ENCODE results near the gene WNK1. TPM values are rescaled to one million over a fixed set of nuclear protein-coding genes. Genes with fewer than 3 reads are reported as not detected.

The WNK1 gene
- total RNA-seq, 2 donors from 2014 or later, result 110 to 145 TPM

- H3K9me3 Mint-ChIP-seq, result no peaks in the 10 kb centered on the region
- H3K36me3 Mint-ChIP-seq, result peaks cover 5 to 17% of the 10 kb centered on the region in 2 donors
- no peak for ATAC-seq
- DNase-seq (ENCODE audit: low spot score in 2 of 2), result no peak
- peak overlapping the region in 1 of 2 donors; percentile 88 for H3K27ac Mint-ChIP-seq
Observed at GRCh38 chr12:851913-852312, 99.5 kb downstream of the WNK1 start.

- Mint-ChIP-seq H3K9me3 (no peaks in the 10 kb centered on the region), H3K27ac (no peak overlapping the region), H3K36me3 (peaks cover 5 to 25% of the 10 kb centered on the region in 2 donors)
- ATAC-seq (no peak), DNase-seq (ENCODE audit: low spot score in 2 of 2) (no peak)
Observed at GRCh38 chr12:852864-853263, 100.5 kb downstream of the WNK1 start.

GRCh38 chr12:857611-858010 lies 105.2 kb downstream of the WNK1 start:
- ATAC-seq (no peak), DNase-seq (ENCODE audit: low spot score in 2 of 2) (no peak)
- H3K27ac Mint-ChIP-seq, result peak overlapping the region; percentile 43 to 71
- H3K9me3 Mint-ChIP-seq, result no peaks in the 10 kb centered on the region
- peaks cover 5 to 24% of the 10 kb centered on the region in 2 donors for H3K36me3 Mint-ChIP-seq

GRCh38 chr12:862303-862911 lies 110.0 kb downstream of the WNK1 start:
- ATAC-seq, result no peak
- no peak for DNase-seq (ENCODE audit: low spot score in 2 of 2)
- H3K9me3 Mint-ChIP-seq, result no peaks in the 10 kb centered on the region
- H3K27ac Mint-ChIP-seq, result peak overlapping the region in 1 of 2 donors; percentile 0
- peaks cover 5 to 16% of the 10 kb centered on the region in 2 donors for H3K36me3 Mint-ChIP-seq

GRCh38 chr12:863285-863684 lies 110.9 kb downstream of the WNK1 start:
- H3K36me3 Mint-ChIP-seq, result peaks cover 5 to 17% of the 10 kb centered on the region in 2 donors

GRCh38 chr12:865614-866013 lies 113.2 kb downstream of the WNK1 start:
- DNase-seq (ENCODE audit: low spot score in 2 of 2), result no peak
- Mint-ChIP-seq H3K36me3 (peaks cover 5 to 17% of the 10 kb centered on the region in 2 donors), H3K9me3 (no peaks in the 10 kb centered on the region), H3K27ac (no peak overlapping the region)
- no peak for ATAC-seq

More at GRCh38 chr12:863285-863684, 110.9 kb downstream of the WNK1 start:
- no peak overlapping the region for H3K27ac Mint-ChIP-seq
- no peak for DNase-seq (ENCODE audit: low spot score in 2 of 2)
- H3K9me3 Mint-ChIP-seq, result no peaks in the 10 kb centered on the region
- ATAC-seq, result no peak

GRCh38 chr12:867905-868304 lies 115.5 kb downstream of the WNK1 start:
- Mint-ChIP-seq H3K9me3 (no peaks in the 10 kb centered on the region), H3K36me3 (peaks cover 0 to 5% of the 10 kb centered on the region in 2 donors), H3K27ac (peak overlapping the region in 1 of 2 donors; percentile 65)
- no peak for ATAC-seq
- DNase-seq (ENCODE audit: low spot score in 2 of 2), result no peak

GRCh38 chr12:868722-869121 lies 116.3 kb downstream of the WNK1 start:
- Mint-ChIP-seq H3K9me3 (no peaks in the 10 kb centered on the region), H3K27ac (no peak overlapping the region), H3K36me3 (peaks cover 0 to 5% of the 10 kb centered on the region in 2 donors)

GRCh38 chr12:870378-870777 lies 118.0 kb downstream of the WNK1 start:
- peak; percentile 34 to 88 for ATAC-seq
- peaks cover 0 to 5% of the 10 kb centered on the region in 2 donors for H3K36me3 Mint-ChIP-seq

More at GRCh38 chr12:868722-869121, 116.3 kb downstream of the WNK1 start:
- DNase-seq (ENCODE audit: low spot score in 2 of 2) (no peak), ATAC-seq (no peak)

GRCh38 chr12:873954-874353 lies 121.6 kb downstream of the WNK1 start:
- no peak for DNase-seq (ENCODE audit: low spot score in 2 of 2)
- Mint-ChIP-seq H3K36me3 (no peaks in the 10 kb centered on the region), H3K27ac (no peak overlapping the region)

More at GRCh38 chr12:870378-870777, 118.0 kb downstream of the WNK1 start:
- no peak for DNase-seq (ENCODE audit: low spot score in 2 of 2)
- Mint-ChIP-seq H3K27ac (no peak overlapping the region), H3K9me3 (no peaks in the 10 kb centered on the region)

GRCh38 chr12:879641-880040 lies 127.3 kb downstream of the WNK1 start:
- no peak for DNase-seq (ENCODE audit: low spot score in 2 of 2)
- Mint-ChIP-seq H3K9me3 (no peaks in the 10 kb centered on the region), H3K36me3 (peaks cover 7 to 13% of the 10 kb centered on the region in 2 donors), H3K27ac (peak overlapping the region in 1 of 2 donors; percentile 1)
- ATAC-seq, result no peak

More at GRCh38 chr12:873954-874353, 121.6 kb downstream of the WNK1 start:
- ATAC-seq, result peak; percentile 38 to 76
- no peaks in the 10 kb centered on the region for H3K9me3 Mint-ChIP-seq

- peaks cover 10 to 23% of the 10 kb centered on the region in 2 donors for H3K36me3 Mint-ChIP-seq
- ATAC-seq, result no peak
- no peak for DNase-seq (ENCODE audit: low spot score in 2 of 2)
- no peak overlapping the region for H3K27ac Mint-ChIP-seq
- no peaks in the 10 kb centered on the region for H3K9me3 Mint-ChIP-seq
Observed at GRCh38 chr12:880656-881055, 128.3 kb downstream of the WNK1 start.

- DNase-seq (ENCODE audit: low spot score in 2 of 2) (no peak), ATAC-seq (peak in 1 of 2 donors; percentile 29)
- no peaks in the 10 kb centered on the region for H3K9me3 Mint-ChIP-seq
- peaks cover 5 to 30% of the 10 kb centered on the region in 2 donors for H3K36me3 Mint-ChIP-seq
- H3K27ac Mint-ChIP-seq, result peak overlapping the region; percentile 11 to 88
Observed at GRCh38 chr12:884746-885414, 132.5 kb downstream of the WNK1 start.

GRCh38 chr12:885701-886100 lies 133.3 kb downstream of the WNK1 start:
- Mint-ChIP-seq H3K36me3 (peaks cover 4 to 30% of the 10 kb centered on the region in 2 donors), H3K27ac (peak overlapping the region; percentile 11 to 84), H3K9me3 (no peaks in the 10 kb centered on the region)
- ATAC-seq (peak; percentile 13 to 31), DNase-seq (ENCODE audit: low spot score in 2 of 2) (no peak)

- ATAC-seq, result no peak
- H3K36me3 Mint-ChIP-seq, result peaks cover 4 to 30% of the 10 kb centered on the region in 2 donors
- H3K27ac Mint-ChIP-seq, result no peak overlapping the region
- no peak for DNase-seq (ENCODE audit: low spot score in 2 of 2)
- no peaks in the 10 kb centered on the region for H3K9me3 Mint-ChIP-seq
Observed at GRCh38 chr12:886206-886605, 133.8 kb downstream of the WNK1 start.

GRCh38 chr12:894226-894625 lies 141.8 kb downstream of the WNK1 start:
- no peaks in the 10 kb centered on the region for H3K9me3 Mint-ChIP-seq
- H3K27ac Mint-ChIP-seq, result no peak overlapping the region
- DNase-seq (ENCODE audit: low spot score in 2 of 2) (no peak), ATAC-seq (no peak)
- peaks cover 0 to 4% of the 10 kb centered on the region in 2 donors for H3K36me3 Mint-ChIP-seq

GRCh38 chr12:896031-896430 lies 143.7 kb downstream of the WNK1 start:
- H3K27ac Mint-ChIP-seq, result no peak overlapping the region

More at GRCh38 chr12:896031-896430, 143.7 kb downstream of the WNK1 start:
- no peaks in the 10 kb centered on the region for H3K9me3 Mint-ChIP-seq
- no peaks in the 10 kb centered on the region for H3K36me3 Mint-ChIP-seq
- ATAC-seq, result no peak
- no peak for DNase-seq (ENCODE audit: low spot score in 2 of 2)
